ENCODE data around the gene TEX22. TPM values are rescaled to one million over a fixed set of nuclear protein-coding genes. Genes with fewer than 3 reads are reported as not detected.

TEX22 gene
- polyA plus RNA-seq, 1 donor from 2014 or later, result 1.0 TPM

- H3K27me3 Mint-ChIP-seq, result no peaks in the 10 kb centered on the region
- H3K4me1 Mint-ChIP-seq, result peaks cover 3 to 14% (median 12%) of the 10 kb centered on the region in 3 donors
- peaks cover 2% of the 10 kb centered on the region for H3K36me3 Mint-ChIP-seq
- H3K27ac Mint-ChIP-seq, result no peak overlapping the region
- no peaks in the 10 kb centered on the region for H3K9me3 Mint-ChIP-seq
- H3K4me3 Mint-ChIP-seq, result no peak overlapping the region
Observed at GRCh38 chr14:105439179-105439578, 40.8 kb downstream of the TEX22 start.

GRCh38 chr14:105439710-105440553 is 41.6 kb downstream of the TEX22 start:
- peaks cover 2% of the 10 kb centered on the region for H3K36me3 Mint-ChIP-seq
- H3K4me3 Mint-ChIP-seq, result no peak overlapping the region
- H3K27ac Mint-ChIP-seq, result no peak overlapping the region
- no peaks in the 10 kb centered on the region for H3K27me3 Mint-ChIP-seq
- H3K9me3 Mint-ChIP-seq, result no peaks in the 10 kb centered on the region
- H3K4me1 Mint-ChIP-seq, result peaks cover under 1 to 11% (median 11%) of the 10 kb centered on the region in 3 donors

GRCh38 chr14:105440554-105440900 is 42.2 kb downstream of the TEX22 start:
- Mint-ChIP-seq H3K4me1 (peaks cover 0 to 8% (median 8%) of the 10 kb centered on the region in 3 donors), H3K36me3 (peaks cover under 1% of the 10 kb centered on the region), H3K9me3 (no peaks in the 10 kb centered on the region), H3K4me3 (no peak overlapping the region), H3K27ac (no peak overlapping the region), H3K27me3 (no peaks in the 10 kb centered on the region)

GRCh38 chr14:105440992-105441391 is 42.7 kb downstream of the TEX22 start:
- Mint-ChIP-seq H3K36me3 (no peaks in the 10 kb centered on the region), H3K4me1 (peaks cover 0 to 5% (median 4%) of the 10 kb centered on the region in 3 donors), H3K4me3 (no peak overlapping the region), H3K27me3 (no peaks in the 10 kb centered on the region), H3K27ac (no peak overlapping the region), H3K9me3 (no peaks in the 10 kb centered on the region)

- H3K36me3 Mint-ChIP-seq, result no peaks in the 10 kb centered on the region
- H3K9me3 Mint-ChIP-seq, result no peaks in the 10 kb centered on the region
- no peak overlapping the region for H3K4me3 Mint-ChIP-seq
Observed at GRCh38 chr14:105442125-105442524, 43.8 kb downstream of the TEX22 start.

GRCh38 chr14:105442834-105443233 is 44.5 kb downstream of the TEX22 start:
- Mint-ChIP-seq H3K9me3 (no peaks in the 10 kb centered on the region), H3K36me3 (no peaks in the 10 kb centered on the region), H3K27ac (no peak overlapping the region), H3K4me1 (peaks cover 0 to 4% (median 2%) of the 10 kb centered on the region in 3 donors), H3K27me3 (no peaks in the 10 kb centered on the region), H3K4me3 (no peak overlapping the region)

More at GRCh38 chr14:105442125-105442524, 43.8 kb downstream of the TEX22 start:
- Mint-ChIP-seq H3K27me3 (no peaks in the 10 kb centered on the region), H3K4me1 (peaks cover 0 to 4% (median 2%) of the 10 kb centered on the region in 3 donors), H3K27ac (no peak overlapping the region)

GRCh38 chr14:105444859-105445258 is 46.5 kb downstream of the TEX22 start:
- H3K9me3 Mint-ChIP-seq, result no peaks in the 10 kb centered on the region
- H3K27me3 Mint-ChIP-seq, result no peaks in the 10 kb centered on the region
- H3K4me3 Mint-ChIP-seq, result no peak overlapping the region
- no peaks in the 10 kb centered on the region for H3K36me3 Mint-ChIP-seq
- no peak overlapping the region for H3K27ac Mint-ChIP-seq
- H3K4me1 Mint-ChIP-seq, result peaks cover 0 to 4% (median 2%) of the 10 kb centered on the region in 3 donors

GRCh38 chr14:105445290-105445689 is 47.0 kb downstream of the TEX22 start:
- peaks cover 0 to 4% (median 2%) of the 10 kb centered on the region in 3 donors for H3K4me1 Mint-ChIP-seq
- no peak overlapping the region for H3K4me3 Mint-ChIP-seq
- no peak overlapping the region for H3K27ac Mint-ChIP-seq
- no peaks in the 10 kb centered on the region for H3K36me3 Mint-ChIP-seq
- H3K9me3 Mint-ChIP-seq, result no peaks in the 10 kb centered on the region
- H3K27me3 Mint-ChIP-seq, result no peaks in the 10 kb centered on the region

GRCh38 chr14:105445901-105446845 is 47.8 kb downstream of the TEX22 start:
- no peaks in the 10 kb centered on the region for H3K27me3 Mint-ChIP-seq
- H3K36me3 Mint-ChIP-seq, result no peaks in the 10 kb centered on the region
- H3K4me1 Mint-ChIP-seq, result peaks cover 0 to 4% (median 2%) of the 10 kb centered on the region in 3 donors
- no peak overlapping the region for H3K4me3 Mint-ChIP-seq
- H3K27ac Mint-ChIP-seq, result no peak overlapping the region
- H3K9me3 Mint-ChIP-seq, result no peaks in the 10 kb centered on the region

GRCh38 chr14:105446971-105447370 is 48.6 kb downstream of the TEX22 start:
- Mint-ChIP-seq H3K36me3 (peaks cover under 1% of the 10 kb centered on the region), H3K9me3 (no peaks in the 10 kb centered on the region), H3K4me1 (peaks cover 0 to 2% (median 0%) of the 10 kb centered on the region in 3 donors), H3K27me3 (no peaks in the 10 kb centered on the region), H3K4me3 (no peak overlapping the region), H3K27ac (no peak overlapping the region)

- no peak overlapping the region for H3K27ac Mint-ChIP-seq
- peaks cover 0 to 2% (median 1%) of the 10 kb centered on the region in 3 donors for H3K4me1 Mint-ChIP-seq
- H3K4me3 Mint-ChIP-seq, result no peak overlapping the region
- no peaks in the 10 kb centered on the region for H3K27me3 Mint-ChIP-seq
- H3K36me3 Mint-ChIP-seq, result peaks cover 1% of the 10 kb centered on the region
- H3K9me3 Mint-ChIP-seq, result no peaks in the 10 kb centered on the region
Observed at GRCh38 chr14:105447651-105448640, 49.6 kb downstream of the TEX22 start.

- Mint-ChIP-seq H3K27me3 (no peaks in the 10 kb centered on the region), H3K4me3 (no peak overlapping the region), H3K4me1 (peaks cover 0 to 2% (median 0%) of the 10 kb centered on the region in 3 donors), H3K36me3 (peaks cover 1% of the 10 kb centered on the region), H3K9me3 (no peaks in the 10 kb centered on the region), H3K27ac (no peak overlapping the region)
Observed at GRCh38 chr14:105448706-105449111, 50.4 kb downstream of the TEX22 start.

- Mint-ChIP-seq H3K27me3 (no peaks in the 10 kb centered on the region), H3K9me3 (no peaks in the 10 kb centered on the region), H3K4me3 (no peak overlapping the region), H3K27ac (no peak overlapping the region), H3K36me3 (peaks cover 1% of the 10 kb centered on the region), H3K4me1 (peaks cover 0 to 2% (median 0%) of the 10 kb centered on the region in 3 donors)
Observed at GRCh38 chr14:105449276-105450122, 51.2 kb downstream of the TEX22 start.

Measured in IgD-negative memory B cell (primary cell).